K562 (cell line): ENCODE results near the gene HPSE2. TPM values are rescaled to one million over a fixed set of nuclear protein-coding genes. Genes with fewer than 3 reads are reported as not detected.

Source experiments
- ATAC-seq: fragments of 200-7000 bp; cut with Tn5 transposase; 3 replicates; pipeline ENCODE4 v1.9.1; 2020; ENCODE audit warnings: moderate library complexity
- BruUV-seq: library from RNA; stranded (reverse); fragments of 400-500 nt; replicated peaks from 2 replicates; lab custom pipeline; 2021; lab: Mats Ljungman, UMichigan
- CTCF ChIA-PET: fragments of 300-600 bp; formaldehyde crosslinking; extraction: SDS; loops from one replicate; lab custom pipeline; 2021; ENCODE audit warnings: low intra/inter-chr PET ratio; lab: Yijun Ruan, JAX
- POLR2A ChIA-PET: fragments of 300-600, 350-650 bp; sonication (Branson Sonifier 250); formaldehyde crosslinking; extraction: SDS; loops from one replicate; lab custom pipeline; 2021; ENCODE audit warnings: antibody characterized with exemption, inconsistent platforms; lab: Yijun Ruan, JAX
- DNase-seq, 4 experiments: peaks; one replicate each; pipeline versions ENCODE4 v3.0.0 to v3.0.0-alpha.2; 2011 to 2018; ENCODE audit warnings: low spot score in 3 of 4, mixed read lengths in 3 of 4; ENCODE audit errors: extremely low read depth in 1 of 4
- FAIRE-seq: peaks from 2 replicates; lab custom pipeline; 2011; peaks lifted over from hg19 to GRCh38; lab: Jason Lieb, UNC
- H2AFZ ChIP-seq: 2 replicates; pipeline ENCODE4 v1.6.0; 2011; ENCODE audit warnings: low read depth, low read length, control low read depth, inconsistent platforms
- H3K27ac ChIP-seq: fragments of 200-600 bp; 3 replicates; pipeline ENCODE4 v1.8.0; 2011; ENCODE audit warnings: low read depth, mild to moderate bottlenecking, control low read depth, inconsistent platforms, low read length, moderate library complexity, mixed read lengths; ENCODE audit errors: extremely low read depth
- H3K27me3 ChIP-seq, 2 experiments: fragments of 300-600 bp in 1 of 2; 2 replicates in 1 of 2; 3 replicates in 1 of 2; pipeline versions ENCODE4 v1.6.0 to v1.8.0; 2011; ENCODE audit warnings: inconsistent platforms in 2 of 2, low read length in 2 of 2, mild to moderate bottlenecking in 1 of 2, mixed read lengths in 1 of 2, moderate library complexity in 1 of 2; ENCODE audit not compliant: control insufficient read depth in 2 of 2, insufficient read depth in 2 of 2
- H3K36me3 ChIP-seq: fragments of 300-600 bp; 3 replicates; pipeline ENCODE4 v1.8.0; 2011; ENCODE audit warnings: mild to moderate bottlenecking, low read length, inconsistent platforms; ENCODE audit not compliant: control insufficient read depth, insufficient read depth
- H3K4me1 ChIP-seq, 2 experiments: fragments of 200-600 bp in 1 of 2; replicated peaks in 1 of 2; 2 replicates in 1 of 2; 3 replicates in 1 of 2; pipeline versions ENCODE4 v1.5.1 to v1.8.0; 2011; ENCODE audit warnings: inconsistent platforms in 2 of 2, low read length in 2 of 2, mild to moderate bottlenecking in 1 of 2, mixed read lengths in 1 of 2, moderate library complexity in 1 of 2; ENCODE audit not compliant: control insufficient read depth in 2 of 2, insufficient read depth in 2 of 2
- H3K4me2 ChIP-seq: 2 replicates; pipeline ENCODE4 v1.6.1; 2011; ENCODE audit warnings: low read length, control low read depth, inconsistent platforms, mixed read lengths; ENCODE audit not compliant: insufficient read depth
- H3K4me3 ChIP-seq: fragments of 200-600 bp; sonication (generic), shearing (Covaris generic); 2 replicates; pipeline ENCODE4 v1.5.1; 2016; ENCODE audit warnings: control low read depth, inconsistent platforms
- H3K79me2 ChIP-seq: fragments of 200-600 bp; 3 replicates; pipeline ENCODE4 v1.8.0; 2011; ENCODE audit warnings: low read length, inconsistent platforms; ENCODE audit not compliant: control insufficient read depth, insufficient read depth
- H3K9ac ChIP-seq, 2 experiments: 2 replicates each; pipeline versions ENCODE4 v1.6.0 to v1.6.1; 2011; ENCODE audit warnings: low read depth in 2 of 2, low read length in 2 of 2, control low read depth in 1 of 2, inconsistent platforms in 1 of 2, mild to moderate bottlenecking in 1 of 2, mixed read lengths in 1 of 2; ENCODE audit not compliant: insufficient read depth in 1 of 2
- H3K9me1 ChIP-seq: one replicate; pipeline ENCODE4 v1.6.0; 2011; ENCODE audit warnings: inconsistent platforms, mild to moderate bottlenecking, low read length, moderate library complexity; ENCODE audit not compliant: control insufficient read depth, insufficient read depth
- H3K9me3 ChIP-seq: replicated peaks from 2 replicates; pipeline ENCODE4 v1.5.1; 2011; ENCODE audit warnings: low read depth, low read length, inconsistent platforms; ENCODE audit not compliant: control insufficient read depth, insufficient read depth
- H4K20me1 ChIP-seq: replicated peaks from 2 replicates; pipeline ENCODE4 v1.6.1; 2011; ENCODE audit warnings: low read length, inconsistent platforms, mixed read lengths; ENCODE audit not compliant: control insufficient read depth, insufficient read depth
- CTCF ChIP-seq, 3 experiments: IDR thresholded peaks in 2 of 3; conservative IDR thresholded peaks in 1 of 3; 2 replicates each; pipeline ENCODE4 v1.5.1; 2011 to 2012; ENCODE audit warnings: low read length in 3 of 3, mild to moderate bottlenecking in 3 of 3, control low read depth in 2 of 3, improper control_type of control experiment in 1 of 3, inconsistent platforms in 1 of 3, low read depth in 1 of 3, mixed read lengths in 1 of 3, moderate library complexity in 1 of 3; ENCODE audit not compliant: insufficient read depth in 2 of 3
- GATA2 ChIP-seq: sonication (generic); formaldehyde crosslinking; IDR thresholded peaks from 2 replicates; pipeline ENCODE4 v1.4.0; 2020; ENCODE audit warnings: mild to moderate bottlenecking, missing genetic modification reagents
- HMG20A ChIP-seq: fragments of 450-650 bp; formaldehyde crosslinking; conservative IDR thresholded peaks from 2 replicates; pipeline ENCODE4 v1.4.0; 2020; ENCODE audit warnings: mild to moderate bottlenecking, mixed read lengths
- RAD21 ChIP-seq, 2 experiments: fragments of 250-450 bp in 1 of 2; fragments of 450-650 bp in 1 of 2; sonication (Bioruptor Pico) in 1 of 2; formaldehyde crosslinking in 1 of 2; IDR thresholded peaks in 1 of 2; conservative IDR thresholded peaks in 1 of 2; 2 replicates each; pipeline versions ENCODE4 v1.4.0 to v1.8.0; 2020 to 2022; ENCODE audit warnings: mild to moderate bottlenecking in 2 of 2, moderate library complexity in 1 of 2
- REST ChIP-seq, 2 experiments: fragments of 450-650 bp; formaldehyde crosslinking in 1 of 2; IDR thresholded peaks; 2 replicates each; pipeline versions ENCODE4 v1.4.0 to v1.6.1; 2014 to 2020; ENCODE audit warnings: mild to moderate bottlenecking in 2 of 2, borderline replicate concordance in 1 of 2, low read depth in 1 of 2
- RFX5 ChIP-seq: IDR thresholded peaks from 2 replicates; pipeline ENCODE4 v1.6.1; 2011; ENCODE audit warnings: low read depth, mild to moderate bottlenecking, improper control_type of control experiment, low read length
- SP1 ChIP-seq: sonication (generic); formaldehyde crosslinking; IDR thresholded peaks from 2 replicates; pipeline ENCODE4 v1.8.1; 2022; ENCODE audit warnings: mild to moderate bottlenecking, missing genetic modification reagents
- WGBS: fragments of 100-300 bp; shearing (Covaris generic); methylation state at CpG from one replicate; pipeline ENCODE4 v1.1.6; 2016; ENCODE audit warnings: low coverage, mixed read lengths; ENCODE audit not compliant: insufficient coverage; ENCODE audit errors: missing lambda C conversion rate; 5-methylcytosine and 5-hydroxymethylcytosine counted together
- in situ Hi-C: fragments of 300-500 bp; cut with MboI; formaldehyde crosslinking; loops from 4 replicates; pipeline ENCODE4 v1.15.0; 2018; ENCODE audit warnings: inconsistent platforms, mixed read lengths
- intact Hi-C: fragments of 100-400 bp; cut with micrococcal nuclease; formaldehyde crosslinking; loops from 2 replicates; pipeline ENCODE4 v1.14.2; 2022
- polyA plus RNA-seq, 8 experiments: library from polyadenylated mRNA; depleted of rRNA in 4 of 8; stranded (reverse) in 5 of 8; unstranded in 3 of 8; fragments of >200 nt; fragmentation: Nextera tagmentation in 2 of 8; fragmentation: Illumina TruSeq in 1 of 8; extraction: Ambion mirVana in 2 of 8; extraction: Trizol in 1 of 8; gene quantifications; 2 replicates each; pipeline versions ENCODE4 v1.2.1 to v1.2.3, GENCODE V29; 2011 to 2014; ENCODE audit warnings: inconsistent platforms in 1 of 8, missing spikeins in 1 of 8
- total RNA-seq, 7 experiments: library from RNA; depleted of rRNA in 6 of 7; stranded (reverse); fragments of >200 nt in 6 of 7; fragmentation: Illumina TruSeq in 2 of 7; extraction: Trizol in 2 of 7; gene quantifications; 2 replicates each; pipeline versions ENCODE4 v1.2.1 to v1.2.3, GENCODE V29; 2011 to 2021; ENCODE audit warnings: low replicate concordance in 1 of 7

Gene HPSE2
- total and polyA plus RNA-seq, 9 of the 15 experiments (the other 6 are each of a cell fraction or from before 2014, with no cell fraction given) = 0.03 to 0.10 (median 0.04) TPM; not detected in 2

- no TSS peak for BruUV-seq
- in situ Hi-C loops (no loop called here), intact Hi-C loops (loop anchor here (2.0 to 10.0 kb wide), 3 partner anchors 142 to 452 kb away; no protein-coding TSS in a partner anchor)
- CTCF ChIA-PET = no interaction called here
- DNase-seq (peak in 2 of 4 experiments; percentile 25 to 44), ATAC-seq (peak; percentile 69), FAIRE-seq (peak; percentile 75)
- H3K9me1 ChIP-seq = no peaks in the 10 kb centered on the region
- no peak overlapping the region for H3K27ac ChIP-seq
- H3K4me1 ChIP-seq = peaks cover 7 to 39% of the 10 kb centered on the region in 2 experiments; a peak in 4 of 5 replicates
- H3K9me3 ChIP-seq = no peaks in the 10 kb centered on the region; the same call in 1 of the 2 replicates
- H4K20me1 ChIP-seq = no peaks in the 10 kb centered on the region
- WGBS = 27% methylated on average over 1 of the region's 1 CpG
- no peak overlapping the region; the same call in 1 of the 2 replicates for H2AFZ ChIP-seq
- no peak overlapping the region for H3K4me2 ChIP-seq
- H3K4me3 ChIP-seq = no peak overlapping the region
- no peaks in the 10 kb centered on the region for H3K79me2 ChIP-seq
- TF ChIP-seq RAD21 (CRISPR knock-in tag; conservative IDR thresholded peaks at IDR 0.05 in 1 of 2, IDR thresholded peaks at IDR 0.05 in 1 of 2) = peak; percentile 25 to 59; a peak in 2 of 4 replicates
- no peak for TF ChIP-seq SP1
- TF ChIP-seq REST (IDR thresholded peaks at IDR 0.05; ENCODE audit: borderline replicate concordance) = peak; percentile 36; the same call in 1 of the 2 replicates
- TF ChIP-seq REST (CRISPR knock-in tag; IDR thresholded peaks at IDR 0.05; ENCODE audit: low read depth) = no peak
- TF ChIP-seq CTCF (IDR thresholded peaks at IDR 0.05 in 2 of 3, conservative IDR thresholded peaks at IDR 0.05 in 1 of 3; ENCODE audit: insufficient read depth in 2 of 3, low read depth in 1 of 3, low read length in 3 of 3) = peak; percentile 18 to 46 (median 27); a peak in 3 of 6 replicates
- 0 out of 2 replicates have a peak, but pooled peaks have one; percentile 19 for TF ChIP-seq GATA2 (CRISPR knock-in tag)
- TF ChIP-seq RFX5 = no peak
- TF ChIP-seq HMG20A = no peak
- no peaks in the 10 kb centered on the region for H3K27me3 ChIP-seq
- H3K36me3 ChIP-seq = no peaks in the 10 kb centered on the region
- H3K9ac ChIP-seq = no peak overlapping the region
- POLR2A ChIA-PET = no interaction called here
Observed at GRCh38 chr10:98916526-98917125, 319.0 kb downstream of the HPSE2 start.
